Limb (tissue), 2 donors: Measurements from ENCODE around the gene RLN3.

ENCODE experiments used
- DNase-seq, 2 donors: peaks; one replicate each; pipeline ENCODE4 v3.0.0-alpha.2; 2016; ENCODE audit errors: extremely low spot score in 2 of 2

Gene RLN3

GRCh38 chr19:14027856-14028450, at the start of gene RLN3:
TSS of gene RLN3 (plus strand) at chr19:14028148. CDS start at chr19:14028205, 57 bp downstream.
- no peak for DNase-seq

- peak; percentile 90 to 91 for DNase-seq
Observed at GRCh38 chr19:13978351-13979243, 49.4 kb upstream of the RLN3 start.

DNA sequence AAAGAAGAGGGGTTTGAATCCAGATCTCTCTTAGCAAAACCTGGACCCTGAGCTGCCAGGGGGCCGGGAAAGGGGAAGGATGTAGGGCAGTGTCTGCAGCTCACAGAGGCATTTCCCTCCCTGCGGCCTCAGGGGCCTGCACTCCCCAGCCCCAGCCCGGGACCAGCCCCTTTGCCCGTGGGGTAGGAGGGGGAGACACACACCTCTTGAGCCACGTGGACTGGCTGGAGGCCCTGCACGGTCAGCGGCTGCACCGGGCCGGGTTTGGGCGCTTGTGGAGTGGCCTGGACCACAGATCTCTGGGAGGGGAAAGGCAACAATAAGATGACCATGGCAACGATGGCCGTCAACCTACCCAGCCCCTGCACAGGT, 48.7 kb upstream of the RLN3 start:
- DNase-seq, result peak in 1 of 2 donors; percentile 75

- peak in 1 of 2 donors; percentile 37 for DNase-seq
Observed at GRCh38 chr19:13979686-13980085, 48.3 kb upstream of the RLN3 start.

GRCh38 chr19:13980340-13980739, 47.6 kb upstream of the RLN3 start:
- peak in 1 of 2 donors; percentile 31 for DNase-seq

- no peak for DNase-seq
Observed at GRCh38 chr19:13981021-13981420, 46.9 kb upstream of the RLN3 start.

DNA sequence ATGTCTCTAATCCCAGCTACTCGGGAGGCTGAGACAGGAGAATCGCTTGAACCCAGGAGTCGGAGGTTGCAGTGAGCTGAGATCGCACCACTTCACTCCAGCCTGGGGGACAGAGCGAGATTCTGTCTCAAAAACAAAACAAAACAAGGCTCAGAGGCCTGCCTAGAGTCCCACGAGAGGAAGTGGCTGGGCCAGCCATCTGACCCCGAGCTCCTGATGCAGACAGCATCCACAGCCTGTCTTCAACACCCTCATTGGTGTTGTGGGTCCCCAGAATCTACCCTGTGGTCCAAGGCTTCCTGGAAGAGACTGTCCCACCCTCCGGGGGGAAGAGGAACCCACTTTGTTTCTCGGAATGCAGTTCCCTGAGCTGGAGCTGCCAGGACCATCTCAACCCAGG, 46.5 kb upstream of the RLN3 start:
- DNase-seq, result no peak

- DNase-seq, result peak in 1 of 2 donors; percentile 31
Observed at GRCh38 chr19:13981988-13982501, 45.9 kb upstream of the RLN3 start.

DNA sequence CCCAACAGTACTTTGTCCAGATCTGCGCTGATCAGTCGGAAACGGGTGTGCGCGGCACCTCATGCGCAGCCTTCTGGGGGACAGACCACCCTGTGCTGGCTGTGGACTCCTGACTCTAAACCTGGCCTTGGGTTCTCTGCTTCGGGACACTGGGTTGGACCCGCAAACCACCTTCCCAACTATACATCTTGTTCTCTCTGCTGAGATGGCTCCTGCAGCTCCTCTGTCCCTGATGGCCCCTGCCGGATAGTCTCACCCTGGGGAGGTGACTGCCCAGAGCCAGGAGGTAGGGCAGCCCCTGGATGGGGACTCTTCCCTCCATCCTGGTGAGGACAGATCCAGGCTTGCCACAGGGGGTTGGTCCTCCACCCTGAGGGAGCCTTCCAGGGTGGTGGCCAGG, 45.2 kb upstream of the RLN3 start:
- no peak for DNase-seq

- DNase-seq, result peak in 1 of 2 donors; percentile 28
Observed at GRCh38 chr19:13983213-13983889, 44.6 kb upstream of the RLN3 start.

DNA sequence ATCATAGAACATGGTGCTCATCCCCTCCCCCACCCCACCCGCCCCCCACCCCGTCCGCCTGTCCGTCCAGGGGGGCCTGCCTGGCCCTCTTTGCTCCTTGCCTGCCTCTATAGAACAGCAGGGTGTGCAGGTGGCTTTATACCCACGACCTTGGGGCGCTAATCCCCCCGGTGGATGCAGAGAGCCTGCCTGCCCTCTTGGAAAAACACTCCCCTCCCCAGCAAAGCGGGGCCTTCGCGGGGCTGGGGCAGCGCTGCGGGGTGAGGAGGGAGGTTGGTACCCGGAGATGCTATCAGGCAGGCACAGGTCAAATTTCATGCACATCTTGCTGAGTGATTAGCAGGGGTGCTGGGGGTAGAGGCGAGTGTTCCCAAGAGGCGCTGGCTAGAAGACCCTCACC, 43.8 kb upstream of the RLN3 start:
- peak in 1 of 2 donors; percentile 24 for DNase-seq

- DNase-seq, result no peak
Observed at GRCh38 chr19:13984875-13985741, 42.8 kb upstream of the RLN3 start.

GRCh38 chr19:13985771-13986347, 42.1 kb upstream of the RLN3 start:
- peak in 1 of 2 donors; percentile 29 for DNase-seq

DNA sequence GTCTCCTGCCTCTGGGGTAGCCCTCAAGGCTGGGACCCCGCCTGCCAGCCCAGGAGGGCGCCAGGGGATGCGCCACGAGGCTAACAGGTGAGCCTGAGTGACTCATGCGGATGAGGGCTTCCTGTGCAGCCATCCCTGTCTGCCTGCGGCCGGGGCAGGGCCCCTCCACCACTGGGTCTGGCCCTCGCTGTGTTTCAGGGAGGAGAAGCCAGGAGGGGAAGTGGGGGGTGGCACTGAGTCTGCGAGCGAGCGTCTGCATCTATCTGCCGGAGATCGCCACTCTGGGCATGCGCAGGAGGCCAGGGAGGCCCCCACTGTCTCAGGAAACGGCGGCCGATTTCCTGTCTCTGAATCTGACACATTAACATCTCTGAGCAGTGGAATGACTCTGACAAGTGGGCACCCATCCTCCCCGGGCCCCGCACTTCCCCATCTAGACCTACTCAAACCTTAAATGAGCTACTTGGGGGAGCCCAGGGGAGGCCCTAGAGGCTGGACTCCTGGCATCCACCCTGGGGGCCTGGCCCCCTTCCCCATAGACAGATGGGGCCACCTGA, 41.5 kb upstream of the RLN3 start:
- DNase-seq, result peak; percentile 76 to 80

DNA sequence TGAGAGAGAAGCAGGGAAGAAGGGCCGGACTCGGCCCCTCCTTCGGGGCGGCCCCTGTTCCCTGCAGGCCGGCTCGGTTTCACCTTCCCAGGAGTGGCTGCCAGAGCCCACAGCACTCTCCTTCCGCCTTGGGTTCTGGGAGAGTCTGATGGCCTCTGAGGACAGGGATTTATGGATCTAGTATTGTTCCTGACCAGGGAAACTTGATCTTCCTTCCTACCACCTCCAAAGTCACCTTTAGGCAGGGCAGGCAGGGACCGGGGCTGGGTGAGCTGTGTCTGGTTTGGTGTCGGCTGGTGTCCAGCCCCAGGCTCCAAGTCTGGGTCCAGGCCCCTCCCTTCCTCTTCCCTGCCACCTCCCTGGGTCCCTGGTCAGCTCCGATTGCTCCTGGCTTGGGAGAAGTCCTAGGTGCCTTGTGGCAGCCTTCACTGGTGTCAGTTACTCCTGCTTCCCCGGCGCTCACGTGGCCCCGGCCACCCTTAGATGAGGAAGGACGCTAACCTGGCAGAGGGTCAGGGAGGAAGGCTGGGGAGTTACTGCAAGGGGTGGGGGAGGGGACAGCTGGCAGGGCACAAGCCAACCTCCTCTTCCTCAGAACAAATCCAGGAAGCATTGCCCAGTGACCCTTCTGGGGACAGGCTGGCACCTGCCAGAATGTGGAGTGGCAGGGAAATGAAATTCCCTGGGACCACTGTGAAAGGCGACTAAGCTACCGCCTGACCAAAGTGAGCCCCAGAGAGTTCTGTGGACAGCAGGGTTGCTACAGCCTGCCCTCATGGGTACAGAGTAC, 40.7 kb upstream of the RLN3 start:
- no peak for DNase-seq

GRCh38 chr19:13989487-13989886, 38.5 kb upstream of the RLN3 start:
- no peak for DNase-seq

DNA sequence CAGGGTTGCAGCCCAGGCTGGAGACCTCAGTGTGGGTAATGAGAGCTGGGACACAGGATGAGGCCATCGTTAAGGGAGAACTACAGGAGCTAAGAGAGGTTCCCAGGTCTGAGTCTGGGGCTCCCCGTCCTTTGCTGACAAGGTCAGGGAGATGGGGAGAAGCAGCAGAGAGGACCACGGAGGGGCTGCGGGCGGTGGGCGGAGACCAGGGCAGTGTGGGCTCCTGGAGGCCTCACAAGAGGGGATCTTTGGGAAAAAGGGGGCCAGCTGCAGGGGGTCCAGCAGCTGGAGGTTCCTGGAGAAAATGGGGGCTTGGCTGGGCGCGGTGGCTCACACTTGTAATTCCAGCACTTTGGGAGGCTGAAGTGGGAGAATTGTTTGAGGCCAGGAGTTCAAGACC, 37.9 kb upstream of the RLN3 start:
- DNase-seq, result no peak

GRCh38 chr19:13992025-13992424, 35.9 kb upstream of the RLN3 start:
- DNase-seq, result no peak

GRCh38 chr19:13993590-13994300, 34.2 kb upstream of the RLN3 start:
- DNase-seq, result no peak
